Activated CD8-positive, alpha-beta T cell treated with anti-CD3 and anti-CD28 coated beads for 36 hours (primary cell): ENCODE data around the gene KCNIP2. TPM values are rescaled to one million over a fixed set of nuclear protein-coding genes. Genes with fewer than 3 reads are reported as not detected.
A peak's percentile ranks its signal among the peaks of the same experiment; 100 is the strongest.

ENCODE experiments used
- ATAC-seq: fragments of 200-7000 bp; cut with Tn5 transposase; one replicate; pipeline ENCODE4 v1.10.0; 2021; ENCODE audit warnings: mild to moderate bottlenecking, moderate library complexity
- CTCF ChIA-PET: fragments of 350-600 bp; sonication (Branson Sonifier 250); formaldehyde crosslinking; loops from one replicate; lab custom pipeline; 2021; ENCODE audit warnings: antibody characterized with exemption; lab: Charles Lee
- POLR2A ChIA-PET: fragments of 350-600 bp; sonication (Branson Sonifier 250); formaldehyde crosslinking; loops from one replicate; lab custom pipeline; 2021; ENCODE audit warnings: antibody characterized with exemption; lab: Charles Lee
- DNase-seq: peaks from one replicate; pipeline ENCODE4 v3.0.0-alpha.2; 2020
- H3K27ac Mint-ChIP-seq: one replicate; pipeline ENCODE4 v1.8.0; 2021; ENCODE audit warnings: mild to moderate bottlenecking, mixed read lengths
- H3K27me3 Mint-ChIP-seq: one replicate; pipeline ENCODE4 v1.8.0; 2021; ENCODE audit warnings: mixed read lengths
- H3K36me3 Mint-ChIP-seq: one replicate; pipeline ENCODE4 v1.8.0; 2021; ENCODE audit warnings: low read depth, mixed read lengths
- H3K4me1 Mint-ChIP-seq: one replicate; pipeline ENCODE4 v1.8.0; 2021; ENCODE audit warnings: low read depth, mixed read lengths
- H3K4me3 Mint-ChIP-seq: one replicate; pipeline ENCODE4 v1.8.0; 2021; ENCODE audit warnings: mild to moderate bottlenecking, moderate library complexity, mixed read lengths
- H3K9me3 Mint-ChIP-seq: one replicate; pipeline ENCODE4 v1.8.0; 2021; ENCODE audit warnings: mixed read lengths
- intact Hi-C: fragments of 100-400 bp; cut with micrococcal nuclease; formaldehyde crosslinking; loops from one replicate; pipeline ENCODE4 v1.10.0; 2022
- total RNA-seq, 2 experiments: library from RNA; stranded (reverse); gene quantifications; one replicate each; pipeline ENCODE4 v1.2.3, GENCODE V29; 2021
- TF ChIP-seq, protein P1 (sequence below): fragments of 200-600 bp; IDR thresholded peaks from one replicate; pipeline ENCODE4 v1.8.0; 2022; ENCODE audit warnings: antibody characterized with exemption, mild to moderate bottlenecking

The KCNIP2 gene
- total RNA-seq, 2 experiments from 2014 or later = 2.4 to 3.1 TPM

DNA sequence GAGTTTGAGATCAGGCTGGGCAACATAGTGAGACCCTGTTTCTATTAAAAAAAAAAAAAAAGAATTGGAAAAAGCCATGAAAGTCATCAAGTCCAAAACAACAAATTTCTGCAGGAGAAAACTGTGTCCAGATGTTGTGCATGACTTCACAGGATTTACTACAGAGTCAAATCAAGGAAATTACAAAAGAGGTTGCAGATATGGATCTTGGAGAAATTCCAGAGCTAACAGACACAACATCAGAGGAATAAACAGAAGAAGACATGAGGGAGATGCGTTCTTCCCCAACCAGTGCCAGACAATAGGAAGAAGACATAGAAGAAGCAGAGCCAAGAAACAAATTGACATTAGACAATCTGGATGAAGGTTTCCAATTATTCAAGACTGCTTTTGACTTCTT, 24.3 kb upstream of the KCNIP2 start:
- CTCF ChIA-PET = no interaction called here
- Mint-ChIP-seq H3K9me3 (no peaks in the 10 kb centered on the region), H3K27me3 (no peaks in the 10 kb centered on the region), H3K36me3 (peaks cover 15% of the 10 kb centered on the region), H3K27ac (no peak overlapping the region), H3K4me1 (no peaks in the 10 kb centered on the region), H3K4me3 (no peak overlapping the region)
- ATAC-seq (no peak), DNase-seq (no peak)
- TF ChIP-seq, protein P1, sequence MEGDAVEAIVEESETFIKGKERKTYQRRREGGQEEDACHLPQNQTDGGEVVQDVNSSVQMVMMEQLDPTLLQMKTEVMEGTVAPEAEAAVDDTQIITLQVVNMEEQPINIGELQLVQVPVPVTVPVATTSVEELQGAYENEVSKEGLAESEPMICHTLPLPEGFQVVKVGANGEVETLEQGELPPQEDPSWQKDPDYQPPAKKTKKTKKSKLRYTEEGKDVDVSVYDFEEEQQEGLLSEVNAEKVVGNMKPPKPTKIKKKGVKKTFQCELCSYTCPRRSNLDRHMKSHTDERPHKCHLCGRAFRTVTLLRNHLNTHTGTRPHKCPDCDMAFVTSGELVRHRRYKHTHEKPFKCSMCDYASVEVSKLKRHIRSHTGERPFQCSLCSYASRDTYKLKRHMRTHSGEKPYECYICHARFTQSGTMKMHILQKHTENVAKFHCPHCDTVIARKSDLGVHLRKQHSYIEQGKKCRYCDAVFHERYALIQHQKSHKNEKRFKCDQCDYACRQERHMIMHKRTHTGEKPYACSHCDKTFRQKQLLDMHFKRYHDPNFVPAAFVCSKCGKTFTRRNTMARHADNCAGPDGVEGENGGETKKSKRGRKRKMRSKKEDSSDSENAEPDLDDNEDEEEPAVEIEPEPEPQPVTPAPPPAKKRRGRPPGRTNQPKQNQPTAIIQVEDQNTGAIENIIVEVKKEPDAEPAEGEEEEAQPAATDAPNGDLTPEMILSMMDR = no peak
- POLR2A ChIA-PET = no interaction called here
- intact Hi-C loops = no loop called here

DNA sequence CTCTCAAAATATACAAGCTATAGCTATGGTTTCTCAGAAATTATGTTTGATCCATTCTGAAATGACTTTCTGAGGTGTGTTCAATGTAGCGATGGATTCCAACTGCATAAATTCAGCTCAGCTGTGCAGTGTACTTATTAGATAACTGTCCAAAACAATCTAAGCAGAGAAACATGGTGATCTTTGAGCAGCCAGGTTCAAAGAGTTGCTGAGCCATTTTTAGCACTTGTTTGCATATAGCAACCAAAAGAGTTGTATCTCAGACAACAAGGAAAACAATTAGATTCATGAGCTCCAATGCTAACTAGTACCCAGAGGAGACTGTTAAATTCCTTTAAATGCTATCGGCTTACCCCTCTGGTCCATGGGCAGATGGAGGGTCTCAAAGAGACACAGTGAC, 15.9 kb upstream of the KCNIP2 start:
- H3K4me3 Mint-ChIP-seq = no peak overlapping the region
- no peak for DNase-seq
- TF ChIP-seq, protein P1 = no peak
- ATAC-seq = no peak
- peaks cover 4% of the 10 kb centered on the region for H3K4me1 Mint-ChIP-seq
- intact Hi-C loops = no loop called here
- ChIA-PET CTCF (interaction anchor here (0.6 to 5.8 kb wide), 8 partner anchors 14 to 248 kb away, joined by 3 to 42 read pairs (median 6); no protein-coding TSS in a partner anchor), POLR2A (interaction anchor here (0.6 to 1.4 kb wide), 3 partner anchors 22 to 927 kb away, joined by 3 to 4 read pairs (median 3); no protein-coding TSS in a partner anchor)
- no peak overlapping the region for H3K27ac Mint-ChIP-seq
- peaks cover 31% of the 10 kb centered on the region for H3K36me3 Mint-ChIP-seq
- peaks cover 10% of the 10 kb centered on the region for H3K9me3 Mint-ChIP-seq
- no peaks in the 10 kb centered on the region for H3K27me3 Mint-ChIP-seq

- Mint-ChIP-seq H3K27ac (no peak overlapping the region), H3K9me3 (peaks cover 10% of the 10 kb centered on the region), H3K4me3 (no peak overlapping the region), H3K27me3 (no peaks in the 10 kb centered on the region), H3K36me3 (peaks cover 25% of the 10 kb centered on the region), H3K4me1 (peaks cover 4% of the 10 kb centered on the region)
- ChIA-PET CTCF (interaction anchor here (0.8 to 5.8 kb wide), 9 partner anchors 13 to 214 kb away, joined by 4 to 42 read pairs (median 5); partner anchors contain the start of gene KCNIP2), POLR2A (interaction anchor here (1.4 to 1.6 kb wide), 2 partner anchors 17 to 22 kb away, joined by 4 read pairs; no protein-coding TSS in a partner anchor)
- TF ChIP-seq, protein P1 = no peak
- peak; percentile 56 for ATAC-seq
- DNase-seq = no peak
- intact Hi-C loops = no loop called here
These were observed 15.3 kb upstream of the KCNIP2 start for GRCh38 chr10:101858723-101859500.

DNA sequence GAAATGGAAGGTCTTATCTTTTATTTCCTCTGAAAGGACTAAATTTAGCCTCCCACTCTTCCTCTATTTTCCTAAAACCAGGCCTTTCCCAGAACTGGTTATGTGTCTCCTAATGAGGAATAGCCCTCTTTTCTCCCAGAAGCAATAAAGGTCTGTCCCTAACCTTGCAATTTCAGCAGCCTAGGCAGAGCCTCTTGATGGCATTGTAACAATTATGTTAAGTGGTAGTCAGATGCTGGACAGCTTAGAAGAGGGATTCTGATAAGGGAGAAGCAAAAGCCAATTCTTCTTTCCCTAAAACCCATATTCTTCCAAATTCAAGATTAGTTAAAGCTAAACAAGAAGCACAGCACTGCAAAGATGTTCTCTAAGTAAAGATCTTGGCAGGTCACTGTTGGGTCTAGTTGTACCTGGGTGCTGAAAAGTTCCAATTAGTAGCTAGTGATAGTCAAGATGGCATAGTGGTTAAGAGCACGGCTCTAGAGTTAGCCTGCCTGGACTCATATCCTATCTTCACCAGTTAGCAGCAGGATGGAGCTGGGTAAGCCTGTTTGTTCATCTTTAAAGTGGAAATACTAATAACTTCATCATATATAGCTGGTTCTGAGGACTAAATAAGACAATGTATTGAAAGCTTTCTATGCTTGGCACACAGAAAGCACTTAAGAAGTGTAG, 14.3 kb upstream of the KCNIP2 start:
- peaks cover 10% of the 10 kb centered on the region for H3K9me3 Mint-ChIP-seq
- H3K36me3 Mint-ChIP-seq = peaks cover 22% of the 10 kb centered on the region
- no peak overlapping the region for H3K4me3 Mint-ChIP-seq
- ChIA-PET POLR2A (interaction anchor here (1.6 kb wide), 1 partner anchor 16 kb away, joined by 4 read pairs; no protein-coding TSS in a partner anchor), CTCF (interaction anchor here (1.1 to 5.8 kb wide), 4 partner anchors 17 to 152 kb away, joined by 4 to 42 read pairs (median 8); no protein-coding TSS in a partner anchor)
- no peak for DNase-seq
- no peak for ATAC-seq
- peaks cover 4% of the 10 kb centered on the region for H3K4me1 Mint-ChIP-seq
- H3K27ac Mint-ChIP-seq = no peak overlapping the region
- H3K27me3 Mint-ChIP-seq = no peaks in the 10 kb centered on the region
- intact Hi-C loops = no loop called here
- TF ChIP-seq, protein P1 = no peak
